HUES48 (cell line): ENCODE data around the gene ERFL.

Experiments
- H3K27ac ChIP-seq: one replicate; pipeline ENCODE4 v1.7.0; 2013; ENCODE audit warnings: low read depth, low read length, inconsistent platforms
- H3K27me3 ChIP-seq: 2 replicates; pipeline ENCODE4 v1.6.1; 2013; ENCODE audit warnings: mild to moderate bottlenecking, low read length; ENCODE audit not compliant: control insufficient read depth, insufficient read depth
- H3K36me3 ChIP-seq: 2 replicates; pipeline ENCODE4 v1.6.1; 2013; ENCODE audit warnings: low read length; ENCODE audit not compliant: control insufficient read depth, insufficient read depth
- H3K4me1 ChIP-seq: 2 replicates; pipeline ENCODE4 v1.6.1; 2013; ENCODE audit warnings: mild to moderate bottlenecking, low read length; ENCODE audit not compliant: control insufficient read depth, insufficient read depth
- H3K4me3 ChIP-seq: 2 replicates; pipeline ENCODE4 v1.5.1; 2013; ENCODE audit warnings: mild to moderate bottlenecking, low read depth, low read length
- H3K9ac ChIP-seq: 2 replicates; pipeline ENCODE4 v1.6.1; 2013; ENCODE audit warnings: mild to moderate bottlenecking, low read depth, low read length, moderate library complexity
- H3K9me3 ChIP-seq: 2 replicates; pipeline ENCODE4 v1.6.1; 2013; ENCODE audit warnings: low read length; ENCODE audit not compliant: control insufficient read depth, insufficient read depth

Gene ERFL

DNA sequence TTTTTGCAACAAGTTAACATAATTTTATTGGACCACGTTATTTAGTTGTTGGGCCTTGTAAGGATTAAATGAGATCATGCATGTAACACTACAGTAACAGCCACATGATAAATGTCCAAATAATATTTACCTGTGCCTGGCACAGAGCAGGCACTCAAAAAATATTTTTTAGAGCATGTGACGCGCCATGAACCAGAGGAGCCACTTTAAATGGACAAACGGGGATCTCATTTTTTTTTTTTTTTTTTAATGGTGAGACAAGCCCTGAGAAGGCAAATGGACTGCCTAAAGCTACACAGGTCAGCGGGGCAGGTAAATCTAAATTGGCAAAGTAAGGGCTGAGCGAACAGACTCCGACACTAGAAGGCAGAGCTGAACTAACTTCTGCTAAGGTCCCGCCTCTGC, 69.0 kb downstream of the ERFL start:
- no peak overlapping the region for H3K9ac ChIP-seq
- peak overlapping the region; percentile 30; the same call in 1 of the 2 replicates for H3K4me3 ChIP-seq
- peak overlapping the region; percentile 24 for H3K27ac ChIP-seq

More for the DNA sequence above, 69.0 kb downstream of the ERFL start:
- peaks cover 21% of the 10 kb centered on the region for H3K4me1 ChIP-seq
- no peaks in the 10 kb centered on the region for H3K9me3 ChIP-seq
- H3K27me3 ChIP-seq = no peaks in the 10 kb centered on the region
- peaks cover 38% of the 10 kb centered on the region for H3K36me3 ChIP-seq
